NCI-H2196 treated with DMSO at 0.1 percent for 48 hours (cell line): Measurements from ENCODE around the gene PERCC1.
A peak's percentile ranks its signal among the peaks of the same experiment; 100 is the strongest.
"Not testable (repeated sequence)": the region's sequence is repeated elsewhere in the genome, so short reads cannot be mapped to it uniquely, and the experiment has no call there.

Experiments
- DNase-seq: peaks from one replicate; lab custom pipeline; 2025; ENCODE audit not compliant: unreplicated experiment; lab: John Stamatoyannopoulos, UW

Gene PERCC1

GRCh38 chr16:1466054-1466453 is 35.2 kb downstream of the PERCC1 start:
- DNase-seq, result no peak

GRCh38 chr16:1466968-1467521 is 36.2 kb downstream of the PERCC1 start:
- DNase-seq, result no peak

GRCh38 chr16:1468426-1468810 is 37.5 kb downstream of the PERCC1 start:
- no peak for DNase-seq

GRCh38 chr16:1469141-1469540 is 38.3 kb downstream of the PERCC1 start:
- not testable (repeated sequence) for DNase-seq

- no peak for DNase-seq
These were observed 38.9 kb downstream of the PERCC1 start for GRCh38 chr16:1469693-1470201.

GRCh38 chr16:1470481-1471251 is 39.8 kb downstream of the PERCC1 start:
- no peak for DNase-seq

GRCh38 chr16:1471569-1472194 is 40.8 kb downstream of the PERCC1 start:
- no peak for DNase-seq

- no peak for DNase-seq
These were observed 42.1 kb downstream of the PERCC1 start for GRCh38 chr16:1472974-1473373.

- DNase-seq, result no peak
These were observed 43.4 kb downstream of the PERCC1 start for GRCh38 chr16:1474082-1474795.

- DNase-seq, result peak; percentile 83
These were observed 44.1 kb downstream of the PERCC1 start, which contains the start of gene CLCN7 for GRCh38 chr16:1474796-1475551. TSS of gene CLCN7 (minus strand) at chr16:1475028. CDS start at chr16:1474974, 54 bp downstream.

- DNase-seq, result no peak
These were observed 44.8 kb downstream of the PERCC1 start for GRCh38 chr16:1475552-1476114.

GRCh38 chr16:1477033-1477432 is 46.2 kb downstream of the PERCC1 start:
- no peak for DNase-seq

GRCh38 chr16:1478937-1479336 is 48.1 kb downstream of the PERCC1 start:
- DNase-seq, result not testable (repeated sequence)

- no peak for DNase-seq
These were observed 51.3 kb downstream of the PERCC1 start for GRCh38 chr16:1481906-1482835.
